Measurements from ENCODE around the gene HACD3. TPM values are rescaled to one million over a fixed set of nuclear protein-coding genes. Genes with fewer than 3 reads are reported as not detected.
A peak's percentile ranks its signal among the peaks of the same experiment; 100 is the strongest.
"Not testable (repeated sequence)": the region's sequence is repeated elsewhere in the genome, so short reads cannot be mapped to it uniquely, and the experiment has no call there.

The HACD3 gene
- total RNA-seq, 1 donor from 2014 or later = 245 TPM

DNA sequence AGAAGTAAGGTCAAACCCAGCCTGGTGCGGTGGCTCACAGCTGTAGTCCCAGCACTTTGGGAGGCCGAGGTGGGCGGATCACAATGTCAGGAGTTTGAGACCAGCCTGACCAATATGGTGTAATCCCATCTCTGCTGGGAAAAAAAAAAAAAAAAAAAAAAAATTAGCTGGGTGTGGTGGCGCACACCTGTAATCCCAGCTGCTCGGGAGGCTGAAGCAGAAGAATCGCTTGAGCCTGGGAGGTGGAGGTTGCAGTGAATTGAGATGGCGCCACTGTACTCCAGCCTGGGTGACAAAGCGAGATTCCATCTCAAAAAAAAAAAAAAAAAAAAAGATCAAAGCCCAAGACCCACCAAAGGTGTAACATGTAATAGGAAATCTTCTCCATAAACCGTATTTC lies 19.0 kb downstream of the HACD3 start:
- not testable (repeated sequence) for DNase-seq (ENCODE audit: low read depth)

DNA sequence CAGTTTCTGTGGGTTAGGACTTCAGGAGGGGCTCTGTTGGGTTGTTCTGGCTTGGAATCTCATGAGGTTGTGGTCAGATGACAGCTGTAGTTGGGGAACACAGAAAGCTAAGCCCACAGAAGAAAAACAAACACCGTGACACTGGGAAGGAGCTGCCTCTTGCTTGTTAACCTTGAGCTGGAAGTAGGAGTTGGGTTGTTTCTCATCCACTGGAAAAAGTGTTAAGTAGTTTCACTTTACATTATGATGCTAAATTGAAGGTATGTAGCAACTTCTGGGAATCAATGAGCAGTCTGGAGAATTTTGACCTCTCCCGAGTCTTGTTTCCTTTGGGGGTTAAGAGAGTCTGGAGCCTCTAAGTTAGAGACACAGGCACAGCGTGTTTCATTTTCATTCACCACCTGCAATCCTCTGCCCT lies 20.4 kb downstream of the HACD3 start:
- peak; percentile 86 for DNase-seq (ENCODE audit: low read depth)

DNA sequence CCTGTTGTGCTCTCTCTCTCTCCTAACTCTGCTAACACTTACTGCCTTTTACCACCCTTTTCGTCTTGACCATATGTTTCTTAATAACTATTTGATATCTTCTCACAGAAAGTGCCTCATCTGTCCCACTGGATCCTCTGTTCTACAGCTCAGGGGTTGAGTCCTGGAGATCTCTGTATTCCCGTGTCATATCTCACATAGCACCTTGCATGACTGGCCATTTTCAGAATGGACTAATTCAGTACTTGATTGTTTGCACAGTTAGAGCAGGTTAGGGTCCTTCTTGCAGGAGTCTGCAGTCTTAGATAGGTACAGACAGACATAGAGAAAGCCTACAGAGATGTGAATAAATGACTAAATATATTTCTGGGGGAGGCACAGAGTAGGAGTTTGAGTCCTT lies 20.9 kb downstream of the HACD3 start:
- DNase-seq (ENCODE audit: low read depth) = no peak

DNA sequence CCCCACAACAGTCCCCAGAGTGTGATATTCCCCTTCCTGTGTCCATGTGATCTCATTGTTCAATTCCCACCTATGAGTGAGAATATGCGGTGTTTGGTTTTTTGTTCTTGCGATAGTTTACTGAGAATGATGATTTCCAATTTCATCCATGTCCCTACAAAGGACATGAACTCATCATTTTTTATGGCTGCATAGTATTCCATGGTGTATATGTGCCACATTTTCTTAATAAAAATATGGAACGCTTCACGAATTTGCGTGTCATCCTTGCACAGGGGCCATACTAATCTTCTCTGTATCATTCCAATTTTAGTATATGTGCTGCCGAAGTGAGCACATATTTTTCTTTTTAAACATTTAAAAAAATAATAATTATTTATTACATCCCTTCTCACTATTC lies 22.6 kb downstream of the HACD3 start:
- not testable (repeated sequence) for DNase-seq (ENCODE audit: low read depth)

DNA sequence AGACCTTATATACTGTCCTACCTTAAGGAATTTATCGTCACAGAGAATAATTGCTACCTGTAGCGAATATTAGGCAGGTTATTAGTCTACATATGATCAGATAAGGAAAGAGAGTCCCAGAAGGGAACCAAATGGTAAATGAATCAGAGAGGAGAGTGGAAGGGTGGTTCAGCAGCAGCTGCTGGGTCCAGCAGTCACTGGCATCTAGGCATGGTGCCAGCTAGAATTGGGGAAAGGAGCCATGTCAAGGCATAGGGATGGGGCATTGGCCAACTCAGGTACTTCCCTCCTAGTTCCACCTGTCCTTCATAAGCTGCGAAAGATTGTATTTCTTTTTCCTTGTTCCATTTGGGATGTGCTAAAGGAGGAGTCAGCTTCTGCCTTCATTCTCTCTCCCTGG lies 23.4 kb downstream of the HACD3 start:
- DNase-seq (ENCODE audit: low read depth) = no peak

DNA sequence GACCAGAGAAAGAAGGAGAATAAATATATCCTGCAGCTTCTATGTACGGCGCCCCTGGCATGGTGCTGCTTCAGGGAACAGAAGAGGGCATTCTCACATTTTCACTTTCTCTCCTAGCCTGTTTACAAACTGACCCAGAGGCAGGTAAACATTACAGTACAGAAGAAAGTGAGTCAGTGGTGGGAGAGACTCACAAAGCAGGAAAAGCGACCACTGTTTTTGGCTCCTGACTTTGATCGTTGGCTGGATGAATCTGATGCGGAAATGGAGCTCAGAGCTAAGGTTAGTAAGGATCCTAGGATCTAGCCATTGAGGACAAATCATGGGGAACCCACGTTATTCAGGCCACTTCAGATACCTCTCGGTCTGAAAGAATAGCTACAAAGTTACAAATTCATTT lies 26.4 kb downstream of the HACD3 start:
- DNase-seq (ENCODE audit: low read depth) = no peak

DNA sequence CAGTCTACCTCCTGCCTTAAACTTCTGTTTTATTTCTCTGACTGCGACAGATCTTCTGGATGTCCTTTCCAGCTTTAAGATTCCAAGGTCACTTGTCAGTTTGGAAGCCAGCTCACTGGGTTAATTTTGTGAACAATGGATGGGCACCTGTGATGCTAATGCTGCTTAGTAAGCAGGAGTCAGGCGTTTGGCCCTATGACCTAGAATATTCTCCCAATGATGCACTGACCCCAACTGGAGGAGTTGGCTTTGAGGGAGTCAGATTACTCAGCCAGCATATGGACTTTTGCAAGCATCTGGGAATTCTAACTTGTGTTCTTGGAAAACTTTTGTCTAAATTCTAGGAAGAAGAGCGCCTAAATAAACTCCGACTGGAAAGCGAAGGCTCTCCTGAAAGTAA lies 28.1 kb downstream of the HACD3 start:
- peak; percentile 30 for DNase-seq (ENCODE audit: low read depth)

DNA sequence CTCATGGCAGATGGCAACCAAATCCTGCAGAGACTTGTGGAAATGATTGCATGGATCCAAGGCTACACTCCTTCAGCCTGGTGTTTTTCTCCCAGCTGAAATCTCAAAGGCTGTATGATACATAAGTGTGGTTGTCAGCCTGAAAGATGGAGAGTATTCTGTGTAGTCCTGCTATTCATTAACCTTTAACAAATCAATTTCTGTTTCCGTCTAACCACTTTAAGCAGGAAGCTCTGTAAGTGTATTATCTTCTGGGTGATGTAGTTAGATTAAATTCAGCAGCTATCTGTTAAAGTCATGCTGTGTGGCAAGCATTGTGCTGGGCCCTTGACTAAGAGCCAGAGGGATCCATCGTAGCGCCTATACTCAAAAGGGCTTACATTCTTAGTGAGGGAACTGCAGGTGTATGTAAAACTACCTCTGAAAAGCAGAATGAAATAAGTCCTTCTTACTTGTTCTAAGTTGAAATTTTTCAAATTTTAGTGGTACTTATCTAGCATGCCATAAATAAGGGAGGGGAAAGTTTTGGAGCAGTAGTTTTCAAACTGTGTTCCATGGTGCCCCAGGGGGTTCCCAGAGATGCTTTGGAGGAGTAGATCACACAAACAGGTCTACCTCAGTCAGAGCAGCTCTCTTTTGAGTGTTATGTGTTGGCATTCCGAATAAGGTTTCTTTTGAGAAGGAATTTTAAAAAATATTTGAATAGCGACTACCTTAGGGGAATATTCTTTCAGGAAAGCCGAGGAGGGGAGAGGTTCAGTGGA lies 28.9 kb downstream of the HACD3 start:
- no peak for DNase-seq (ENCODE audit: low read depth)

DNA sequence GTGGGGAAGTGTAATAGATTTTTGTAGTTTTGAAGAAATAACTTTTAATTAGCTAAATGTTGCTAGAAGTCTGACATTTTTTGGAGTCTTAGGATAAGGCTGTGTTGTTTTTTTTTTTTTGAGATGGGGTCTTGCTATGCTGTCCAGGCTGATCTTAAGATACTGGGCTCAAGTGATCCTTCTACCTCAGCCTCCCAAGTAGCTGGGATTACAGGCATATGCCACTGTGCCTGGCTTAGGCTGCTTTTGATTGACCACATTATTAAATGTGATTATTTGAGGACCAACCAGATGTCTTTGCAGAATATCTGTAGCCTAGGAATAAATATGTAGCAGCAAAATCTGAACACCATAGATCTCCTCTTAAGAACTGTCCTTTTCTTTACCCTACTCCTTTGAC lies 29.7 kb downstream of the HACD3 start:
- no peak for DNase-seq (ENCODE audit: low read depth)

DNA sequence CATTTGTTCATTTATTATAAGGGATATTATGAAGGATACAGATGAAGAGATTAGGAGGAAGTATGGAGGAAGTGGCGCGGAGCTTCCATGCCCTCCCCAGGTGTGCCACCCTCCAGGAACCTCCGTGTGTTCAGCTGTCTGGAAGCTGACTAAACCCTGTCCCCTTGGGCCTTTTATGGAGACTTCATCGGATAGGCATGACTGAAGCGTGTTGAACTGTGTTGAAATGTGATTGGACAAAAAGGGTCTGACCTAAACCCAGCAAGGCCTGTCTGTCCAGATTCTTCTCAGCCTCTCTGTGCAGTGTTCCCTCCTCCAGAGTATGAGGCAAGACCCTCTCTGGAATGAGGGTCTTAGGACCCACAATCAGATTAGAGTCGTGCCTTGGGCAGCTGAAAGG lies 31.7 kb downstream of the HACD3 start:
- DNase-seq (ENCODE audit: low read depth) = peak; percentile 58

DNA sequence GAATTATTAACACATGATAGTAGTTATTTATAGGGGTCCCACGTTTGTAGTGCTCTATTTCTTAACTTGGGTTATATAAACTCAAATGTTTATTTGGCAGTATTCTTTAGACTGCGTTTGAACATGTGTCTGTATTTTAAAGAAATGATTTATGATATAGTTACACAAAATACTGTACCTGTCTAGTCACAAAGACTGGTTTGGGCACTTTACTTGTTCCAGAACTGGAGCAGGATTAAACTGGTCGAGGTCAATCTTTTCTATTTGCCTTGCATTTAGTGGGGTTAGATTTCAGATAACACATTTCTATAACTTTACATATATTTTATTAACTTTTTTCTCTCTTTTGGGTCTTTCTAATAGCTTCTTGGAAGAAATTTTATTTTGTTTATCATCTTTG lies 39.5 kb downstream of the HACD3 start:
- DNase-seq (ENCODE audit: low read depth) = no peak

DNA sequence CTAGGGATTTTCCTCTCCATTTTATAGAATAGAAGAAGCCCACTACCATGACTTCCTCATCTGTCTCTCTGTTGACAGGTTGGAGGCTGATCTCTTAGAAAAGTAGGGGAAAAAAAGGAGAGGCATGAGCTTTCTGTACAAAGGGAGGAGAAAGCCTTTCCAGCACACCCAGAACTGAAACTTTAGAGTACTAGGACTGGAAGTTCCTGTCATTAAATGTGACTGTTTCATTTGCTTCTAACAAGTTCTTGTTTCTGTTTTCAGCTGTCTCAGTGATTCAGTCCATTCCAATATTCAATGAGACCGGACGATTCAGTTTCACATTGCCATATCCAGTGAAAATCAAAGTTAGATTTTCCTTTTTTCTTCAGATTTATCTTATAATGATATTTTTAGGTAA lies 41.7 kb downstream of the HACD3 start:
- no peak for DNase-seq (ENCODE audit: low read depth)

DNA sequence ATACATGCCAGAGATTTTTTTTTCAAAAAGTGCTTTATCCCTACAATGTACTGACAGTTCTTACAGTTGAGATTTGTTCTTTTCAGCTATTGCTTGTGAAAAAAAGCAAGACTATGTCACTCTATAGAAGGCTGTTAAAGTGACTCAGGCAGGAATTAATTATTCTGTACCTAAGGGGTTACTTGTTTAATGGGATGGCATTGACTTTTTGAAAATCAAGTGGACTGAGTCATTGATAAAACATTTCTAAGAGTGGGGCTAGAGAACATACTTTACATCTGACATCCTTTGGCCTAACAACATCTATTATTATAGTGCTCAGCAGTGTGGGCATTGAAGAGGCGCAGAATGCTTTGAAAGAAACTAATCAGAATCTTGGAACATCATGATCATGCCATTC lies 46.4 kb downstream of the HACD3 start:
- peak; percentile 93 for DNase-seq (ENCODE audit: low read depth)

DNA sequence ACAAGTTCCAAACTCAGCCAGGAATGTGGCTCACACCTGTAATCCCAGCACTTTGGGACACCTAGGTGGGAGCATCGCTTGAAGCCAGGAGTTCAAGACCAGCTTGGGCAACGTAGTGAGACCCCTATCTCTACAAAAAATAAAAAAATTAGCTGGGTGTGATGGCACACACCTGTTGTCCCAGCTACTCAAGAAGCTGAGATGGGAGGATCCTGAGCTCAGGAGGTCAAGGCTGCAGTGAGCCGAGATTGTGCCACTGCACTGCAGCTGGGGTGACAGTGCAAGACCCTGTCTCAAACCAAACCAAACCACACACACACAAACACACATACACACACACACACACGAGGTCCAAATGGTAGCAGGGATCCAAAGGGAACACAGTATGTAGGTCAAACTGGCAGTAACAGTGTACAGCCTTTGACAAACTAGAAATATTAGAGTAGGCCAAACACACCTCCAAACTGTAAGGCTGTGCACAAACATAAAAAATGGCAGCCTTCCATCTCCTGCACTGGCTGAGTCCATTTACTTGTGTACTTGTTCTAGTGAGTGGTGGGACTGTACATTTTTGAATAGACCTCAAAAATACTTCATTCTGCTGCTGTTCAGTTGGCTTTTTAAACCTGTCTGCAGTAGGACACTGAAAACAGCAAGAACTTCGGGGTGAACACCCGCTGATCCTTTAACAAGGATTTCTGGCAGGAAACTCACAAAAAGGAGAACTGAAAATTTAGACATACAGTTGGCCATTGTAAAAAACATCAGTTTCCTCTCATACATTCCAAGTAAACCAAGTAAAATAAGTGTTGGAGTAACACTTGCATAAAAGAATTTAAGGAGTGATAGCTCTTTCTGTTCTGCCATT lies 47.1 kb downstream of the HACD3 start:
- no peak for DNase-seq (ENCODE audit: low read depth)

DNA sequence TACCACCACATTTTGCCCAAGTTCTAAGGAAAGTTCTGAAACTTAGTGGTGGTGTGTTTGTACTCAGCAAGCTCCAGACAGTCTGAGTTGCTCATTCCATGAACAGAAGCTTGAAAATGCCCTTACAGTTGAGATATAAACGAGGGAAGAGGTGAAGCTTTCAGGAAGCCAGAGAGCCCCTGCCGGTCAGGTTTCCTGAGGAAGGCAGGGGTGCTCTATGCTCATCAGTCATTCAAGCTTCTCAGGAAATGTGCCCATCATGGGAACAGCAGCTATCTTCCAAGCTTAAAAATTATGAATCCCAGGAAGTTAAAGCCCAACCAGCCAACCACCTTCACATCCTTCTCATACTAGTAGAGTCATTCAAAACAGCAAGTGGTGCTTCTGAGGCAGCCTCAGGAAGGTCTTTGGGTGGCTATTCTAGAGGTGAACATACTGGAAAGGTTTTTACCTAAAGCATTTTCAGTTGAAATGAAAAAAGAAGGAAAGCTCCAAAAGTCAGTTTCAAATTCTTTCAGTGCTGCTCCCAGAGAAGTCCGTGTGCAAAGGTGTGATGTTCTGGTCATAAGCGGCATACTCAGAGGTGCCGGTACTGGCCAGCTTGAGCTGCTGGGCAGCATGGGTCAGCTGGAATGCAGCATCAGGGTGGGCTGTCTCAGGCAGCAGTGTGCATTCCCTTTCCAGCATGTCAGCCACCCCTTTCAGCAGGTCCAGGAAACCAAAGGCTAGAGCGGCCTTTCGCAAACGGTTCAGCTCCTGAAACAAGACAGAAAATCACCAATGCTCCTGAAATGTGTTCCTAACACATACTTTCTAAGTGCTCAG lies 48.9 kb downstream of the HACD3 start:
- no peak for DNase-seq (ENCODE audit: low read depth)

DNA sequence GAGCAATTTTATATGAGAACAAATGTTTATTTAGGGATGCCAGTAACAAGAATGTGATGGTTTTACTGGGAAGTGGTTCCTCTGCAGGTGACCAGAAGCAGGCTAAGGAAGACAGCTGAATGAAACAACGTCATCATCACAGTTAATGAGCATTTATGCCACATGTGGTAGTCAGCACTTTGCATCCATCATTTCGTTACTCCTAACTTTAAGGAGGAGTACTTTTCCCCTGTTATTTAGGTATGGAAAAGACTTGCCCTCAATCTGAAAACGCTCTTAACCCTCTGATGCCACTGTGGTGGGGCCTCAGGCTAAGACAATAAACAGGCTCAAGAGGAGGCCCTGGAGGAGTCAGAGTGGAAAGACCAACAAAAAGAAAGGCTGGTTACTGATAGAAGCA lies 49.5 kb downstream of the HACD3 start:
- DNase-seq (ENCODE audit: low read depth) = no peak

DNA sequence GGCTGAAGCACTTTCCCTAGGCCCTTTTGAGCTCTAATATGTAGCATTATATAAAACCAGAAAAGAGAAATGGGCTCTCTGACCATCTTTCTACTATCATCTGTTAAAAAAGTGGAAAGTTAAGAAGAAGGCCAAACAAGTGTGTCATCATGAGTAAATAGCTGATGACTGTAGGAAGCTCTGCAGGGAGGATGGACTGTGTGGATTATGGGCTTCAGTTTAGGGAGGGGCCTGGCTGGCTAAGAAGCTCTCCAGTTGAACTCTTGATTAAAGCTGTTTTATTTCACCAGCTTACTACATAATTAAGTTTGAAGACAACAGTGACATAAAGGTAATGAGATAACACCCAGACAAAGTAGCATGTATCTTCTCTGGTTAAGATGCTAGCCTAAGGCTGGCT lies 50.0 kb downstream of the HACD3 start:
- DNase-seq (ENCODE audit: low read depth) = peak; percentile 32

DNA sequence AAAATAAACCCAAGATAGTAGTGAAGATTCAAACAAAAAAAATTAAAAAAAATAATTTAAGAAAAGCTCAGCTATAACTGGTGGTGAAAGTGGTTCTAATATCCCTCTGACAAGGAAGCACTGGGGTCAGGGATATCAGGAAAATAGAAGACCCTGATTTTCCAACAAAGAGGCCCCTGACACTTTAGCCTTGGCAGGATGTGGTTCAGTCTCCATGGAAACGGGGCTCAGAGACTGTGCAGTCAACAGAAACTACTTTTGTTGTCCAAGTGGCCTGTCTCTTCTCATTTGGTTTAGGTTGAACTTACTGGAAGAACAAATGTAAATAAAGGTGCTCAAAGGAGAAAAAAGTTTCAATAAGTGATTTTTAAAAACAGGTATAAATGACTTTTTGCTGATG lies 53.4 kb downstream of the HACD3 start:
- peak; percentile 67 for DNase-seq (ENCODE audit: low read depth)

DNA sequence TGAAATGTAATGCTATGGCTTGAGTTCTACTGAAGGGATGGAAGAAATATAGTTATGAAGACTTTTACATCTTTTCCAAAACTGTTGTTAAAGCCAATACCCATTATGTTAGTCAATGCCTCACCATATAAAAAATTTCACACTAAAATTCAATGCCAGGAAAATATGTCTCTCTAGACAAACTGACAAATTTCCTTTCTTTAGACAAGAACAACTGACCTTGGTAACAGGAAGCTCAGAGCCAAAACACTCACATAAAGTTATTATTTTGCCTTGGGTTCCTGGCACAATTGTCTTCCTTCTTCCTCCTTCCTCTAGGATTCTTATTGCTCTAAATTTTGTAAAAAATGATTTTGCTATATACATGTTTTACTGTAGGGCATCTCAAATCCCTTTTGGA lies 54.0 kb downstream of the HACD3 start:
- no peak for DNase-seq (ENCODE audit: low read depth)

DNA sequence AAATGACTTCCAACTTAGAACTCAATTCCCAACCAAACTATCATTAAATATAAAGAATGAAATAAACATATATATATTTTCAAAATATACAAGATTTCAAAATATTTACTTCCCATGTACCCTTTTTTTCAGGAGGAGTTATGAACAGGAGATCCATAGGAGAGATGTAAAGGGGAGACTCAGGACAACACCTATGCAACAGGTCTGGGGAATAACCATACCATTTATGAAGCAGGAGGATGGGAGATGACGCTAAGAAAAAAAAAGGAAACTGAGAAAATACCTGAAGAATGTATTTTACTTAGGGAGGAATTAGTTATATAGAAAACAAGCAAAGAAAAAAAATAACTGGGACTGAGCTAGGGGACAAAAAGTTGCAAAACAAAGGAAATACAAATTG lies 56.8 kb downstream of the HACD3 start:
- DNase-seq (ENCODE audit: low read depth) = no peak

DNA sequence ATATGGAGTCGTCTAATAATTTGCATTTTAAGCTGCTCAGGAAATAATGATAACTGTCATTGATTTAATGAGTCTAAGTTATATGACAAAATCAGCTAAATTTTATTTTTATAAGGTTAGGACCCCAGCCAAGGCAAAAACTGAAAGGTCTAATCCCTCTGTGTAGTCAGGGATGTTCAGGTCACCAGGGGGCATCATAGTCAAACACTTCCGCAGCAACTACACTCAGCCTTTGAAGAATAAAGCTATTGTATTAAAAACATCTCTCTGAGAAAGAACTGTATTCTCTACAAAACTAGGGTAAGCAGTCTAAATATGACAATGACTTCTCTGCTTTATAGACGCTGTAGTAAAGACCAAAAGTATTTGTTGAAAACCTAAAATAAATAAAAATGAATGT lies 65.7 kb downstream of the HACD3 start:
- no peak for DNase-seq (ENCODE audit: low read depth)

DNA sequence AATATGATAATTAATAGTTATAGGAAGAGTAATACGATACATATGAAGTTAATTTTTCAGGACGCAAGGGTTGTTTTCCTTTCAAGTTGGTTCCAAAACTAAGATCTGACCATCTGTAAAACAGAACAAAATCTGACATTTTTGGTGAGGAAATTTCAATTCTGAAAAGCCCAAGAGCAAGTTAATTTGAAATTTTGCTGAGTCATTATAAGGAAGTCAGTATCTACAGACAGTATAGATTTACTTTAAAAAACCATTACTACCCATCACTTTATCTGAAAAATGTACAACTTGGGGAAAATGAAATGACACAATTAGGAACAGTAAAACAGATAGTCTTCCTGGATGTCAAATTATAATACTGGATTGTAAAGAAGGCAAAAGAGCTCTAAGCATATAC lies 68.2 kb downstream of the HACD3 start:
- DNase-seq (ENCODE audit: low read depth) = no peak
